Central memory CD8-positive, alpha-beta T cell (primary cell): ENCODE results near the gene MCFD2.

Experiments used
- ATAC-seq: fragments of 150-1000 bp; cut with Tn5 transposase; replicated peaks from 2 replicates; pipeline ENCODE4 v1.10.0; 2022; ENCODE audit warnings: mild to moderate bottlenecking, moderate FRiP score, moderate number of reproducible peaks; ENCODE audit not compliant: poor library complexity, severe bottlenecking; ENCODE audit errors: extremely low read depth
- DNase-seq, 2 donors: peaks; one replicate each; pipeline ENCODE4 v3.0.0; 2021; ENCODE audit warnings: low spot score in 2 of 2
- H3K27ac Mint-ChIP-seq: one replicate; pipeline ENCODE4 v1.8.0; 2022; ENCODE audit warnings: low read depth, mild to moderate bottlenecking, moderate library complexity, mixed read lengths
- H3K27me3 Mint-ChIP-seq: one replicate; pipeline ENCODE4 v1.8.0; 2022; ENCODE audit warnings: mixed read lengths
- H3K36me3 Mint-ChIP-seq: one replicate; pipeline ENCODE4 v1.8.0; 2022; ENCODE audit warnings: mild to moderate bottlenecking, moderate library complexity, mixed read lengths; ENCODE audit not compliant: insufficient read depth
- H3K4me1 Mint-ChIP-seq: one replicate; pipeline ENCODE4 v1.8.0; 2022; ENCODE audit warnings: mixed read lengths
- H3K4me3 Mint-ChIP-seq: one replicate; pipeline ENCODE4 v1.8.0; 2022; ENCODE audit warnings: mild to moderate bottlenecking, moderate library complexity, mixed read lengths
- H3K9me3 Mint-ChIP-seq: one replicate; pipeline ENCODE4 v1.8.0; 2022; ENCODE audit warnings: mixed read lengths

The MCFD2 gene

DNA sequence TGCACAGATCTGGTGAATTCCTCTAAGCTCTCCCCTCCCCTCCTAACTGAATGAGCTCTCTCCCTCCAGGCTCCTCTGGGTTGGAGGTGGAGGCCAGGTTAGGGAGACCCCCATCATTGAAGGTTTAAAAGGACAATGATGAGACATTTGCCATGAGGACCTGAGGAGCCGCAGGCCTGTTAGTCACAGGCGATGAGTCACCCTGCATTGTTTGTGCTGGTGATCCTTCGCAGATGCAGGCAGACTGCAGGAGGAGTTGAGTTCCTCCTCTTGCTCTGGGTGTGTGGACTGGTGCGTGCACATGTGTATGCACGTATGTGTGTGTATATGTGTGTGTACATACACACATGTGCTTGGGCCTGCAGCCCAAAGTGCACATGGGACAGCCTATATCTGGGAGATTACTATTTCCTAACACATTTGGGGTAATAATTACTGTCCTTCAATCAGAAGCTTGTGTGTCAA, 42.0 kb downstream of the MCFD2 start:
- H3K4me1 Mint-ChIP-seq = no peaks in the 10 kb centered on the region
- peaks cover 35% of the 10 kb centered on the region for H3K27me3 Mint-ChIP-seq
- H3K9me3 Mint-ChIP-seq = no peaks in the 10 kb centered on the region
- H3K4me3 Mint-ChIP-seq = no peak overlapping the region
- H3K27ac Mint-ChIP-seq = no peak overlapping the region
- no peak for ATAC-seq
- no peak for DNase-seq
- H3K36me3 Mint-ChIP-seq = no peaks in the 10 kb centered on the region

- ATAC-seq (no peak), DNase-seq (no peak)
- Mint-ChIP-seq H3K27me3 (peaks cover 35% of the 10 kb centered on the region), H3K4me1 (no peaks in the 10 kb centered on the region), H3K4me3 (no peak overlapping the region), H3K27ac (no peak overlapping the region), H3K36me3 (peaks cover under 1% of the 10 kb centered on the region), H3K9me3 (no peaks in the 10 kb centered on the region)
Measured at GRCh38 chr2:46872902-46873603, 42.6 kb downstream of the MCFD2 start.

DNA sequence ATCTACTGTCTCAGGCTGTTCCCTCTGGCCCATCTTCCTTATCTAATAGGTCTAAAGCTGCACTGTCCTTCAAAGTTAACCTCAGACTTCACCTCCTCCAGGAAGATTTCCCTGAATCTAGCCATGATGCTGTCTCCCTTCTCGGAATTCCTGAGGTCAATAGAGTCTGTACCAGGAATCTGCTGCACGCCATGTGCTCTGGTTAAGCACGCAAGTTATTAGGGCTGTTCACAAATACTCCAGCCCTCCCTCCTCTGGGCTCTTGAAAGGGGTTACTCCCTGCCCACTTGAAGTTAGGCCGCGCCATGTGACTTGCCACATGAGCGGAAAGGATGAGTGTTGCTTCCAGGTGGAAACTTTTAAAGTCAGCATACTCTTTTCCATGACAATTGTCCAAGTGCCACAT, 43.6 kb downstream of the MCFD2 start:
- H3K4me1 Mint-ChIP-seq = no peaks in the 10 kb centered on the region

GRCh38 chr2:46870051-46870839, 45.4 kb downstream of the MCFD2 start:
- no peak overlapping the region for H3K27ac Mint-ChIP-seq
- peaks cover 48% of the 10 kb centered on the region for H3K27me3 Mint-ChIP-seq
- ATAC-seq = no peak
- no peaks in the 10 kb centered on the region for H3K9me3 Mint-ChIP-seq
- no peak for DNase-seq
- H3K36me3 Mint-ChIP-seq = peaks cover 1% of the 10 kb centered on the region
- peaks cover 13% of the 10 kb centered on the region for H3K4me1 Mint-ChIP-seq
- H3K4me3 Mint-ChIP-seq = no peak overlapping the region

More for the DNA sequence above, 43.6 kb downstream of the MCFD2 start:
- Mint-ChIP-seq H3K4me3 (no peak overlapping the region), H3K27ac (no peak overlapping the region), H3K9me3 (no peaks in the 10 kb centered on the region), H3K27me3 (peaks cover 35% of the 10 kb centered on the region), H3K36me3 (peaks cover 1% of the 10 kb centered on the region)
- DNase-seq (no peak), ATAC-seq (no peak)

DNA sequence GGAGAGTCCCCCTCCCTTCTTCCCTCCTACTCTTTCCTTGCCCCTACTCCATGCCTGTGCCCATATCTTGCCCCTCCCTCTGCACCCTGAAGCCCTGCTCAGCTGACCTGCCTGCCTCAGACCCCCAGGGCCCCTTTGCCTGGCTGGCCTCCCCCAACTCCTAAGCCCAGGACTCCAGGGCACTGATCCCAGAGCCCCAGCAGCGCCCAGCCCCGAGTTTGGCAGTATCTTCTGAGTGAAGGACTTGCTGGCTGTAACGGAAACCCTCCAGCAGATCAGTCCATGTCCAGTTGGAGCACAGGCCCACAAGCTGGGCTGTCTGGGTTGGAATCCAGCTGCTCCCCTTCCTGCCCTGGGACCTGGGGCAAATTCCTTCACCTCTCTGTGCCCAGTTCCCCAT, 46.0 kb downstream of the MCFD2 start:
- Mint-ChIP-seq H3K36me3 (peaks cover 1% of the 10 kb centered on the region), H3K27me3 (peaks cover 51% of the 10 kb centered on the region), H3K4me1 (peaks cover 13% of the 10 kb centered on the region), H3K9me3 (peaks cover 5% of the 10 kb centered on the region), H3K27ac (no peak overlapping the region), H3K4me3 (no peak overlapping the region)
- ATAC-seq (no peak), DNase-seq (no peak)

- Mint-ChIP-seq H3K9me3 (peaks cover 8% of the 10 kb centered on the region), H3K27me3 (peaks cover 73% of the 10 kb centered on the region), H3K4me1 (peaks cover 13% of the 10 kb centered on the region), H3K4me3 (no peak overlapping the region), H3K36me3 (peaks cover 1% of the 10 kb centered on the region), H3K27ac (no peak overlapping the region)
- no peak for DNase-seq
- ATAC-seq = no peak
Measured at GRCh38 chr2:46866770-46867246, 48.8 kb downstream of the MCFD2 start.

GRCh38 chr2:46865181-46865970, 50.2 kb downstream of the MCFD2 start:
- Mint-ChIP-seq H3K27ac (no peak overlapping the region), H3K36me3 (peaks cover 3% of the 10 kb centered on the region), H3K9me3 (peaks cover 8% of the 10 kb centered on the region), H3K4me3 (no peak overlapping the region), H3K27me3 (peaks cover 73% of the 10 kb centered on the region), H3K4me1 (peaks cover 13% of the 10 kb centered on the region)
- no peak for ATAC-seq
- DNase-seq = no peak

DNA sequence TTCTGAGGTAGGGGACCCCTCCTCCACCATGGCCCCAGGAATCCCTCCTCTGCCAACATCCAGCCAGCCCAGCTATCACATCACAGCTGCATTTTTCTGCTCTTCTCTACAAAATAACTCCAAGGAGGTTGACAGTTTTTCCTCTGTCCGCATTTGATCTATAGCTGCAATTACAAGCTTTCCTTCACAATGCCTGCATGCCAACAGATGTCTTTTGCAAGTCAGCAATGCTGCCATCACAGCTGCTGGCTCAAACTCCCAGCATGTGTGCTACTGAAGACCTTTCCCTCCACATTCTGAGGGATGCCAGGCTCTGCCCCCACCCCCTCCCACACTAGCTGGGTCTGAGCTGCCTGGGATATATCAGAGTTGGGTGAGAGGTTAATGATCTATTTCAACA, 51.7 kb downstream of the MCFD2 start:
- Mint-ChIP-seq H3K27ac (no peak overlapping the region), H3K9me3 (peaks cover 8% of the 10 kb centered on the region), H3K27me3 (peaks cover 74% of the 10 kb centered on the region), H3K4me1 (peaks cover 13% of the 10 kb centered on the region), H3K36me3 (peaks cover 3% of the 10 kb centered on the region), H3K4me3 (no peak overlapping the region)
- DNase-seq = no peak
- ATAC-seq = no peak

DNA sequence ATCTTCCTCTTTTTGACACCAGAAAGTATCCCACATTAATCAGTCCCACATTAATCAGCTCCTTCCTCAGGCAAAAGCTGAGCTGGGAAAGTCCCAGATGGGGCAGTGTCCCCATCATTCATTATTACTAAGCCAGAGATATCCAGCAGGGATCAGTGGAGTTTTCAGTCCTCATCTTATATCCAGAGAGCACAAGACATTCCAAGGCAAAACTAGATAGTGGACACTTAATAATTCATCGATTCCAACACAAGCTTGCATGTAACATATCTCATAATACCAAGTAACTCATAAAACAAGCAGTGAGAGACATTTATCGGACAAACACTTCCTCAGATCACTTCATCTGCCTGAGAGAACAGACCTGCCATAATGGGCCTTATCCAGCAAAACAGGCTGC, 53.1 kb downstream of the MCFD2 start:
- ATAC-seq = no peak
- Mint-ChIP-seq H3K36me3 (peaks cover 1% of the 10 kb centered on the region), H3K27me3 (peaks cover 79% of the 10 kb centered on the region), H3K4me3 (no peak overlapping the region), H3K27ac (no peak overlapping the region), H3K9me3 (peaks cover 8% of the 10 kb centered on the region), H3K4me1 (peaks cover 13% of the 10 kb centered on the region)
- no peak for DNase-seq

DNA sequence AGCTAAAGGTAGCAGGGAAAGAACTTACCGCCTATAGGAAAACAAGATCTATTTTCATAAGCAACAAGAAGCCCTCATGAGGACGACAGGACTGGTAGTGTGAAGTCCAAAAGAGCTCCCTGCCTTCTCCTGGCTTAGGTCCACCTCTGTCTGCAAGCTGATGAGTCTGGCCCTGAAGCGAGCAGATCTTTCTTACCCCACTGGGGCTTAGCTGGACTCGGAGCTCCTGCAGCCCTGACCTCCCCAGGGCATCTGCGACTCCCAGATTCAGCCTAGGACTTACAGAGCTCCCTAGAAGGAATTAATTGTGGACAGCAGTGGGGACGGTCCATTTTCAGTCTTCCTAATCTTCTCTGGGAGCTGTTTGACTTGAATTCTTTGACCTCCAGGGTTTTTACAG, 53.7 kb downstream of the MCFD2 start:
- H3K36me3 Mint-ChIP-seq = peaks cover 1% of the 10 kb centered on the region
- H3K27me3 Mint-ChIP-seq = peaks cover 78% of the 10 kb centered on the region
- H3K4me1 Mint-ChIP-seq = peaks cover 13% of the 10 kb centered on the region
- no peak overlapping the region for H3K4me3 Mint-ChIP-seq
- ATAC-seq (no peak), DNase-seq (no peak)
- H3K27ac Mint-ChIP-seq = no peak overlapping the region
- peaks cover 8% of the 10 kb centered on the region for H3K9me3 Mint-ChIP-seq

DNA sequence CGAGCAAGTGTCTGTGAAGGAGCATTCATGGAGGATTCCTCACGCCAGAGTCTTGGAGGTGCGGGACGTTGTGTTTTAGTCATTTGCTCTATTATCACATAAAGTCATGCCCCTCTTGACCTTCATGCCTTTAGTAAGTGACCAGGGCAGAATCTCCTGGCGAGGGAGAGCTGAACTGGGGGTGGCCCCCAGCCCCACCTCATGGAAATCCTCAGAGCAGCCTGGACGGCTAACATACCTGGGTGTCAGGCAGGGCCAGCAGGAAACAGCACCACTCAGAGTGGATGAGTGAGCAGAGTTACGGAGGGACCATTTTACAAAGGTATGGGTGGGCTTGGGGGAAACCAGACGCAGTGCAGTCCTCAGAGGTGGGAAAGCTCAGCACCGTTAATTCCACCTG, 56.1 kb downstream of the MCFD2 start:
- H3K4me3 Mint-ChIP-seq = no peak overlapping the region
- peaks cover 69% of the 10 kb centered on the region for H3K27me3 Mint-ChIP-seq
- no peak for ATAC-seq
- no peak for DNase-seq
- no peak overlapping the region for H3K27ac Mint-ChIP-seq
- H3K36me3 Mint-ChIP-seq = peaks cover 1% of the 10 kb centered on the region
- peaks cover 2% of the 10 kb centered on the region for H3K9me3 Mint-ChIP-seq
- no peaks in the 10 kb centered on the region for H3K4me1 Mint-ChIP-seq

GRCh38 chr2:46858702-46859090, 56.9 kb downstream of the MCFD2 start:
- H3K9me3 Mint-ChIP-seq = no peaks in the 10 kb centered on the region
- peaks cover 61% of the 10 kb centered on the region for H3K27me3 Mint-ChIP-seq
- no peak for DNase-seq
- no peak for ATAC-seq
- no peak overlapping the region for H3K27ac Mint-ChIP-seq
- H3K36me3 Mint-ChIP-seq = peaks cover 1% of the 10 kb centered on the region
- H3K4me1 Mint-ChIP-seq = no peaks in the 10 kb centered on the region
- H3K4me3 Mint-ChIP-seq = no peak overlapping the region
